ENCODE data around the gene NDOR1.

The NDOR1 gene

GRCh38 chr9:137162505-137163364, 42.8 kb upstream of the NDOR1 start:
- Histone ChIP-seq H3K9ac (no peak overlapping the region), H3K79me2 (no peaks in the 10 kb centered on the region), H2AFZ (peak overlapping the region; percentile 64), H3K27ac (no peak overlapping the region), H3K4me2 (ENCODE audit: low read length) (peak overlapping the region; percentile 65), H3K36me3 (ENCODE audit: control insufficient read depth, insufficient read depth, low read length) (no peaks in the 10 kb centered on the region), H3K4me3 (ENCODE audit: low read depth, low read length) (peak overlapping the region; percentile 39), H3K27me3 (ENCODE audit: control insufficient read depth, insufficient read depth, low read length) (peaks cover 13% of the 10 kb centered on the region), H3K4me1 (no peaks in the 10 kb centered on the region), H3K9me3 (ENCODE audit: control insufficient read depth, low read length) (no peaks in the 10 kb centered on the region)
- TF ChIP-seq CTCF (IDR thresholded peaks at IDR 0.05): no peak

- no peaks in the 10 kb centered on the region for H3K36me3 ChIP-seq (ENCODE audit: control insufficient read depth, insufficient read depth, low read length)
- H3K9me3 ChIP-seq (ENCODE audit: control insufficient read depth, low read length): no peaks in the 10 kb centered on the region
- peak overlapping the region; percentile 65 for H3K4me2 ChIP-seq (ENCODE audit: low read length)
- H3K27ac ChIP-seq: no peak overlapping the region
- no peaks in the 10 kb centered on the region for H3K79me2 ChIP-seq
- H3K27me3 ChIP-seq (ENCODE audit: control insufficient read depth, insufficient read depth, low read length): peaks cover 13% of the 10 kb centered on the region
- H2AFZ ChIP-seq: no peak overlapping the region
- H3K4me3 ChIP-seq (ENCODE audit: low read depth, low read length): peak overlapping the region; percentile 39
- no peak overlapping the region for H3K9ac ChIP-seq
- no peaks in the 10 kb centered on the region for H3K4me1 ChIP-seq
- TF ChIP-seq CTCF (IDR thresholded peaks at IDR 0.05): no peak
Measured at GRCh38 chr9:137163365-137163715, 42.2 kb upstream of the NDOR1 start.

GRCh38 chr9:137163805-137164204, 41.7 kb upstream of the NDOR1 start:
- no peak for TF ChIP-seq CTCF (IDR thresholded peaks at IDR 0.05)
- Histone ChIP-seq H3K4me2 (ENCODE audit: low read length) (no peak overlapping the region), H3K4me1 (no peaks in the 10 kb centered on the region), H2AFZ (no peak overlapping the region), H3K27me3 (ENCODE audit: control insufficient read depth, insufficient read depth, low read length) (peaks cover 13% of the 10 kb centered on the region), H3K36me3 (ENCODE audit: control insufficient read depth, insufficient read depth, low read length) (no peaks in the 10 kb centered on the region), H3K27ac (no peak overlapping the region), H3K4me3 (ENCODE audit: low read depth, low read length) (no peak overlapping the region), H3K9me3 (ENCODE audit: control insufficient read depth, low read length) (no peaks in the 10 kb centered on the region), H3K79me2 (no peaks in the 10 kb centered on the region), H3K9ac (no peak overlapping the region)

GRCh38 chr9:137164370-137165249, 40.9 kb upstream of the NDOR1 start:
- Histone ChIP-seq H3K27ac (no peak overlapping the region), H3K4me3 (ENCODE audit: low read depth, low read length) (no peak overlapping the region), H3K79me2 (no peaks in the 10 kb centered on the region), H3K9ac (no peak overlapping the region), H3K4me2 (ENCODE audit: low read length) (no peak overlapping the region), H3K36me3 (ENCODE audit: control insufficient read depth, insufficient read depth, low read length) (no peaks in the 10 kb centered on the region), H3K4me1 (no peaks in the 10 kb centered on the region), H2AFZ (no peak overlapping the region), H3K27me3 (ENCODE audit: control insufficient read depth, insufficient read depth, low read length) (peaks cover 15% of the 10 kb centered on the region), H3K9me3 (ENCODE audit: control insufficient read depth, low read length) (no peaks in the 10 kb centered on the region)
- TF ChIP-seq CTCF (IDR thresholded peaks at IDR 0.05): no peak
